GM06990 (cell line): ENCODE data around the gene SLC25A44.

Experiments
- DNase-seq: peaks from one replicate; pipeline ENCODE4 v3.0.0-alpha.2; 2011; ENCODE audit not compliant: insufficient read length; ENCODE audit errors: extremely low read depth
- H3K27me3 ChIP-seq: replicated peaks from 2 replicates; pipeline ENCODE4 v1.6.0; 2011; ENCODE audit warnings: low read length; ENCODE audit not compliant: control insufficient read depth, insufficient read depth
- H3K36me3 ChIP-seq: 2 replicates; pipeline ENCODE4 v1.5.1; 2011; ENCODE audit warnings: low read length; ENCODE audit not compliant: control insufficient read depth, insufficient read depth
- H3K4me3 ChIP-seq: replicated peaks from 2 replicates; pipeline ENCODE4 v1.5.1; 2011; ENCODE audit warnings: low read depth, mild to moderate bottlenecking, control low read depth, low read length
- TF ChIP-seq, protein P1 (sequence below): IDR thresholded peaks from 2 replicates; pipeline ENCODE4 v1.5.1; 2011; ENCODE audit warnings: low read length, control low read depth, mild to moderate bottlenecking, inconsistent platforms; ENCODE audit not compliant: insufficient read depth, poor library complexity, severe bottlenecking

The SLC25A44 gene

DNA sequence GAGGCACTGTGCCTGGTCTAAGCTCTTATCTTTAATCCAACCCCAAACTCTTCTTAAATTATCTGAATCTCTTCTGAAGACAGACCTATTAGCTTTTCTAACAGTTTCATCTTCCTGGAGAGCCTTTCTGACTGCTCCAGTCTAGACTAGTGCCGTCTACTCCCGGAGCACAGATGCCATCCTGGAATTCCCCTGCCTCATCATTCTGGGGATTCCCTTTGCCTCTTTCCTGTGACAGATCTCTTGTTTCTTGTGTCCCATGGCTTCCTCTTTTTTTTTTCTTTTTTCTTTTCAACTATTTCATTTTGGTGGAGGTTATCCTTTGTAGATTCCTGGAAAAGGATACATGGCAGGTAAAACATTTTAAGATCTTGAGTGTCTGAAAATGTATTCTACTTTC lies 28.8 kb upstream of the SLC25A44 start:
- no peak for DNase-seq
- Histone ChIP-seq H3K4me3 (no peak overlapping the region), H3K36me3 (peaks cover 23% of the 10 kb centered on the region), H3K27me3 (no peaks in the 10 kb centered on the region)
- TF ChIP-seq, protein P1, sequence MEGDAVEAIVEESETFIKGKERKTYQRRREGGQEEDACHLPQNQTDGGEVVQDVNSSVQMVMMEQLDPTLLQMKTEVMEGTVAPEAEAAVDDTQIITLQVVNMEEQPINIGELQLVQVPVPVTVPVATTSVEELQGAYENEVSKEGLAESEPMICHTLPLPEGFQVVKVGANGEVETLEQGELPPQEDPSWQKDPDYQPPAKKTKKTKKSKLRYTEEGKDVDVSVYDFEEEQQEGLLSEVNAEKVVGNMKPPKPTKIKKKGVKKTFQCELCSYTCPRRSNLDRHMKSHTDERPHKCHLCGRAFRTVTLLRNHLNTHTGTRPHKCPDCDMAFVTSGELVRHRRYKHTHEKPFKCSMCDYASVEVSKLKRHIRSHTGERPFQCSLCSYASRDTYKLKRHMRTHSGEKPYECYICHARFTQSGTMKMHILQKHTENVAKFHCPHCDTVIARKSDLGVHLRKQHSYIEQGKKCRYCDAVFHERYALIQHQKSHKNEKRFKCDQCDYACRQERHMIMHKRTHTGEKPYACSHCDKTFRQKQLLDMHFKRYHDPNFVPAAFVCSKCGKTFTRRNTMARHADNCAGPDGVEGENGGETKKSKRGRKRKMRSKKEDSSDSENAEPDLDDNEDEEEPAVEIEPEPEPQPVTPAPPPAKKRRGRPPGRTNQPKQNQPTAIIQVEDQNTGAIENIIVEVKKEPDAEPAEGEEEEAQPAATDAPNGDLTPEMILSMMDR = no peak

DNA sequence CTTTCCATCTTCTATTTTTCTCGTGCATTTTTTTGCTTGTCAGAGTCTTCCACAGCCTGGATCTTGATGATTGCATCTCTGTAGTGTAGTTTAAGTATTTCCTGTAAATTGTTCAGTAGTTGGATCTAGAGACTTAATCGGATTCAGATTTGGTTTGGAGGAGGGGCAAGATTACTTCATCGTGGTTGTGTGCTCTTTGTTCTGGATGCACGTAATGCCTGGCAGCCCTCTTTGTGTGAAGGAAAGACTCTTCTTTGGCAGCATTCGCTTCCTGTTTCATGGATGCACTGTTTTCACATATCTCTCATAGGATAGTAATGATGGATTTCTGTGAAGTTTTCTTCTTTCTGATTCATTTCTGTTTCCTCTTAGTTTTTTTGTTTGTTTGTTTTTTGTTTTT lies 26.4 kb upstream of the SLC25A44 start:
- Histone ChIP-seq H3K36me3 (peaks cover 18% of the 10 kb centered on the region), H3K4me3 (no peak overlapping the region), H3K27me3 (no peaks in the 10 kb centered on the region)
- no peak for DNase-seq
- TF ChIP-seq, protein P1 = no peak

DNA sequence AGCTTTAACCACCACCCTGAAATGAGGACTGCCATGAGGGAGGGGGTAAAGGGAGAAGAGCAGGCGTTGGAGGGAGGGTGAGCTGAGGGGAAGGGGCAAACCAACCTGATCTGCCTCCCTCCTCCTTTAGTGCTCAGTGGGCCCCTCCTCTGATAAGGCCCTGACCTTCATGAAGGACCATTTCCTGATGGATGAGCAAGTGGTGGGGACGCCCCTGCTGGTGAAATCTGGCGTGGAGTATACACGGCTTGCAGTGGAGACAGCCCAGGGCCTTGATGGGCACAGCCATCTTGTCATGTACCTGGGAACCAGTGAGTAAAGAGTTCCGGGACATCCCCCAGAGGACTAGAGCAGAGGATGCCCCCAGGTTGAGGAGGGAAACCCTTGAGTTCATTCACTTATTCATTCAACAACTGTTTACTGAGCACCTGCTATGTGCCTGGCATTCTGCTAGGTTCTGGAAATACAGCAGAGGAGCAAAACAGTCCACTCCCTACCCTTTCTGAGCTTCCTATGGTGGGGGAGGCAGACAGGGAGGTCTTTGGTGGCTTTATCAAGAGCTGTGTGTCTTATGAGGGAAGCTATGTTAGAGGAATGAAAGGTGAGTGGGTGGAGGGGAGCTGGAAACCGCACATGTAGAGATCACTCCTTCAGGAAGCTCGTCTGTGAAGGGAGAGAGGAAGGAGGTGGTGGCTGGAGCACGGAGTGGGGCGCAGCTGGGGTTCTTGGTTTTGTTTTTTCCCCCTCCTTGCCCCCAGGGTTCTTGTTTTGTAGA lies 21.0 kb upstream of the SLC25A44 start:
- Histone ChIP-seq H3K36me3 (peaks cover 43% of the 10 kb centered on the region), H3K4me3 (no peak overlapping the region), H3K27me3 (no peaks in the 10 kb centered on the region)
- DNase-seq = no peak
- TF ChIP-seq, protein P1 = no peak

DNA sequence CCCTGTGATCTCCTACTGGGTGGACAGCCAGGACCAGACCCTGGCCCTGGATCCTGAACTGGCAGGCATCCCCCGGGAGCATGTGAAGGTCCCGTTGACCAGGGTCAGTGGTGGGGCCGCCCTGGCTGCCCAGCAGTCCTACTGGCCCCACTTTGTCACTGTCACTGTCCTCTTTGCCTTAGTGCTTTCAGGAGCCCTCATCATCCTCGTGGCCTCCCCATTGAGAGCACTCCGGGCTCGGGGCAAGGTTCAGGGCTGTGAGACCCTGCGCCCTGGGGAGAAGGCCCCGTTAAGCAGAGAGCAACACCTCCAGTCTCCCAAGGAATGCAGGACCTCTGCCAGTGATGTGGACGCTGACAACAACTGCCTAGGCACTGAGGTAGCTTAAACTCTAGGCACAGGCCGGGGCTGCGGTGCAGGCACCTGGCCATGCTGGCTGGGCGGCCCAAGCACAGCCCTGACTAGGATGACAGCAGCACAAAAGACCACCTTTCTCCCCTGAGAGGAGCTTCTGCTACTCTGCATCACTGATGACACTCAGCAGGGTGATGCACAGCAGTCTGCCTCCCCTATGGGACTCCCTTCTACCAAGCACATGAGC lies 17.2 kb upstream of the SLC25A44 start:
- peaks cover 37% of the 10 kb centered on the region for H3K36me3 ChIP-seq
- no peak overlapping the region for H3K4me3 ChIP-seq
- TF ChIP-seq, protein P1 = no peak
- no peaks in the 10 kb centered on the region for H3K27me3 ChIP-seq
- no peak for DNase-seq

DNA sequence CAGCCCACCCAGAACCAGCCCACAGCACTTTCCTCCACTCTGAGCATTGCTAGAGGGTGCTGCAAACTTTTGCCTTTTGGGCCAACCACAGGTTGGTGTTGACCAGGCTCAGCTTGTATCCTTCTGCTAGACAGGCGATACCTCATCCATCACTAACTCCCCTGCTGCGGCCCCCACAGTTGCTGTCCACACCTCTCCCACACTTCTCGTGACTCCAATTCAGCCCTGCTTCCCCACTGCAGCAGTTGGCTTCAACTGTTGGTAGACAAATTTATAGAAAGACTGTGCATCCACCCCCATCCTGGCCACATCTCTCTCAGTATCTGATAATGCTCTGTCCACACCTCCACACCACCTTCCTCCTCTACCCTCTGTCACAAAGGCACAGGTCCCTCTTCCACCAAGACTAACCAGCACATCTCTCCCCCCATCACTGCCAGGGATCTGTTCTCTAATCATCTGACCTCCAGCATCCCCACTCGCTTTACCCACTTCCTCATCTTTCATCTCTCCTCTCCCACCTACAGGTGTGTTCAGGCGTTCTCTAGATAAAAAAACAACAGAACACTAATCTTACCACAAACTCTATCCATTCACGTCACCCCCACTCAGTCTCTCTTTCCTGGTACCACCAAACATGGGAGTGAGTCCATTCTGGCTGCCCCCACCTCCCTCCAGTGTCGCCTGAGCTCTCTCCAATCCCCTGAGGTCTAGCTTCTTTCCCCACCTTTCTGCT lies 15.8 kb upstream of the SLC25A44 start:
- Histone ChIP-seq H3K36me3 (peaks cover 29% of the 10 kb centered on the region), H3K27me3 (no peaks in the 10 kb centered on the region), H3K4me3 (no peak overlapping the region)
- TF ChIP-seq, protein P1 = no peak
- no peak for DNase-seq
